A549 (cell line): Measurements from ENCODE around the gene ZNF213. TPM values are rescaled to one million over a fixed set of nuclear protein-coding genes. Genes with fewer than 3 reads are reported as not detected.
"Not testable (repeated sequence)": the region's sequence is repeated elsewhere in the genome, so short reads cannot be mapped to it uniquely, and the experiment has no call there.

Experiments
- ATAC-seq, 2 experiments: fragments of 200-7000 bp in 1 of 2; fragments of >200 bp in 1 of 2; cut with Nextera tagmentation in 1 of 2; cut with Tn5 transposase in 1 of 2; 3 replicates each; pipeline versions ENCODE4 v1.8.0 to v1.9.1; 2018 to 2020; ENCODE audit warnings: mild to moderate bottlenecking in 1 of 2, moderate library complexity in 1 of 2
- CTCF ChIA-PET: fragments of 300-600 bp; sonication (Branson Sonifier 250); formaldehyde crosslinking; extraction: SDS; loops from one replicate; lab custom pipeline; 2021; ENCODE audit warnings: antibody characterized with exemption, inconsistent platforms; lab: Yijun Ruan, JAX
- POLR2A ChIA-PET: fragments of 350-600 bp; formaldehyde crosslinking; extraction: SDS; loops from one replicate; lab custom pipeline; 2021; ENCODE audit warnings: antibody characterized with exemption, inconsistent platforms; lab: Yijun Ruan, JAX
- DNase-seq, 2 experiments: peaks; one replicate each; pipeline versions ENCODE4 v3.0.0 to v3.0.0-alpha.2; 2011 to 2016; ENCODE audit warnings: low read depth in 1 of 2, low spot score in 1 of 2
- FAIRE-seq: peaks from 2 replicates; lab custom pipeline; 2011; peaks lifted over from hg19 to GRCh38; lab: Jason Lieb, UNC
- H3K27ac ChIP-seq, 2 experiments: fragments of >200 bp; sonication (Bioruptor Twin); formaldehyde crosslinking; 3 replicates each; pipeline ENCODE4 v1.5.1; 2016 to 2017
- H3K4me1 ChIP-seq: fragments of >200 bp; sonication (Bioruptor Twin); formaldehyde crosslinking; 3 replicates; pipeline ENCODE4 v1.6.1; 2016
- H3K4me2 ChIP-seq: fragments of >200 bp; sonication (Bioruptor Twin); formaldehyde crosslinking; 3 replicates; pipeline ENCODE4 v1.6.1; 2016
- H3K4me3 ChIP-seq: fragments of >200 bp; sonication (Bioruptor Twin); formaldehyde crosslinking; 3 replicates; pipeline ENCODE4 v1.5.1; 2016
- H3K9me3 ChIP-seq: fragments of >200 bp; sonication (Bioruptor Twin); formaldehyde crosslinking; 3 replicates; pipeline ENCODE4 v1.6.1; 2016
- BHLHE40 ChIP-seq: IDR thresholded peaks from 2 replicates; pipeline ENCODE4 v1.6.1; 2012; ENCODE audit warnings: low read depth, low read length, inconsistent platforms
- CEBPB ChIP-seq, 2 experiments: fragments of >200 bp in 1 of 2; sonication (Bioruptor Twin) in 1 of 2; formaldehyde crosslinking in 1 of 2; IDR thresholded peaks; 2 replicates each; pipeline ENCODE4 v1.6.1; 2012 to 2016
- CHD2 ChIP-seq: fragments of 150-350 bp; IDR thresholded peaks from 2 replicates; pipeline ENCODE4 v1.6.1; 2014; ENCODE audit warnings: low read length; ENCODE audit not compliant: partially characterized antibody
- CHD4 ChIP-seq: fragments of 200-600 bp; sonication (generic); IDR thresholded peaks from 2 replicates; pipeline ENCODE4 v1.6.1; 2016; ENCODE audit warnings: antibody characterized with exemption, mild to moderate bottlenecking, borderline replicate concordance
- EP300 ChIP-seq, 2 experiments: fragments of >200 bp; sonication (Bioruptor Twin); formaldehyde crosslinking; IDR thresholded peaks; 2 replicates in 1 of 2; 3 replicates in 1 of 2; pipeline ENCODE4 v1.6.1; 2016 to 2017
- MAFK ChIP-seq: fragments of 450-650 bp; IDR thresholded peaks from 2 replicates; pipeline ENCODE4 v1.6.1; 2014; ENCODE audit not compliant: partially characterized antibody
- NFE2L2 ChIP-seq: fragments of 150-350 bp; conservative IDR thresholded peaks from 2 replicates; pipeline ENCODE4 v1.6.1; 2014; ENCODE audit warnings: low read length
- NPAS2 ChIP-seq: fragments of 250-450 bp; sonication (Bioruptor Pico); IDR thresholded peaks from 2 replicates; pipeline ENCODE4 v1.8.0; 2022; ENCODE audit warnings: mild to moderate bottlenecking, moderate library complexity, borderline replicate concordance
- POLR2AphosphoS2 ChIP-seq: conservative IDR thresholded peaks from 2 replicates; pipeline ENCODE4 v1.6.1; 2012; ENCODE audit warnings: low read length, improper control_type of control experiment, inconsistent platforms
- RAD21 ChIP-seq, 2 experiments: fragments of >200 bp in 1 of 2; sonication (Bioruptor Twin) in 1 of 2; formaldehyde crosslinking in 1 of 2; IDR thresholded peaks in 1 of 2; conservative IDR thresholded peaks in 1 of 2; 2 replicates in 1 of 2; 3 replicates in 1 of 2; pipeline ENCODE4 v1.6.1; 2012 to 2018; ENCODE audit warnings: inconsistent platforms in 1 of 2
- RFX5 ChIP-seq: fragments of 450-650 bp; IDR thresholded peaks from 2 replicates; pipeline ENCODE4 v1.7.1; 2014; ENCODE audit warnings: antibody characterized with exemption, mild to moderate bottlenecking, moderate library complexity
- SREBF2 ChIP-seq: fragments of 450-650 bp; IDR thresholded peaks from 2 replicates; pipeline ENCODE4 v1.6.1; 2014; ENCODE audit warnings: mild to moderate bottlenecking, moderate library complexity
- TFCP2L1 ChIP-seq: fragments of 250-450 bp; sonication (Bioruptor Pico); IDR thresholded peaks from 2 replicates; pipeline ENCODE4 v1.5.0; 2021; ENCODE audit warnings: mild to moderate bottlenecking
- ZC3H11A ChIP-seq: fragments of 450-650 bp; IDR thresholded peaks from 2 replicates; pipeline ENCODE4 v1.6.1; 2014; ENCODE audit warnings: antibody characterized with exemption, mild to moderate bottlenecking
- ZFP36 ChIP-seq: fragments of 450-650 bp; IDR thresholded peaks from 2 replicates; pipeline ENCODE4 v1.6.1; 2014; ENCODE audit warnings: borderline replicate concordance; ENCODE audit not compliant: partially characterized antibody
- WGBS: methylation state at CpG from one replicate; pipeline ENCODE4 v1.1.6; 2017; ENCODE audit errors: missing lambda C conversion rate; 5-methylcytosine and 5-hydroxymethylcytosine counted together
- polyA plus RNA-seq, 4 experiments: library from polyadenylated mRNA; depleted of rRNA in 3 of 4; stranded (reverse); fragments of >200 nt; fragmentation: RNase III in 1 of 4; extraction: RNeasy Plus Mini Kit Qiagen cat#74134 plus additional on column Dnase treatment in 1 of 4; gene quantifications; 2 replicates in 3 of 4; 3 replicates in 1 of 4; pipeline ENCODE4 v1.2.3, GENCODE V29; 2011 to 2017
- TF ChIP-seq, protein P1 (sequence below): IDR thresholded peaks from 2 replicates; pipeline ENCODE4 v1.6.1; 2012
- TF ChIP-seq, protein P2 (sequence below): IDR thresholded peaks from 2 replicates; pipeline ENCODE4 v1.6.1; 2012
- TF ChIP-seq, protein P3 (sequence below): fragments of >200 bp; sonication (Bioruptor Twin); formaldehyde crosslinking; IDR thresholded peaks from 3 replicates; pipeline ENCODE4 v1.5.1; 2016
- TF ChIP-seq, protein P4 (sequence below): fragments of 150-350 bp; IDR thresholded peaks from 2 replicates; pipeline ENCODE4 v1.6.1; 2014; ENCODE audit warnings: low read depth, mild to moderate bottlenecking, low read length
- TF ChIP-seq, protein P5 (sequence below): fragments of 250-450 bp; sonication (Bioruptor Pico); IDR thresholded peaks from 2 replicates; pipeline ENCODE4 v1.5.0; 2020; ENCODE audit warnings: low read depth, mild to moderate bottlenecking, moderate library complexity
- TF ChIP-seq, protein P6 (sequence below): fragments of 250-450 bp; sonication (Bioruptor Pico); IDR thresholded peaks from 2 replicates; pipeline ENCODE4 v1.5.0; 2021; ENCODE audit warnings: mild to moderate bottlenecking, moderate library complexity, borderline replicate concordance

Gene ZNF213
- polyA plus RNA-seq, 2 of the 4 experiments (the other 2 are of a cell fraction): 0.72 to 6.1 TPM

DNA sequence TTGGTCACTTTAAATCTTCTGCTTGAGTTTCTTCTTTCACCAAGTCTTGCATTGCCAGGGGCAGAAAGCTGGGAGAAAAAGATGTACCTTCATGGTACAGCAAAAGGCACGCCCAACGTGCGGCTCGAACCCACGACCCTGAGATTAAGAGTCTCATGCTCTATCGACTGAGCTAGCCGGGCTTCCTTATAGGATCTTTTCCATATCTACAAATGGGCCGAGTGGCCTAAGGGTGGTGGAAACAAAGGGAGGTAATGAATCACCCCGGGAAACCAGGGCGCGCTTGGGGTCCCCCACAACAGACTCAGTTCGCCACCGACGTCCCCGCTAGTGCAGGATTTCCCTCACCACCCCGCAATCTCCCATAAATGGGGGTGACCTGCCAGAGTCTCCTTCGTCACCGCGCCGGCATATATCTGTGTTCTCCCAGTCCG lies 45.6 kb downstream of the ZNF213 start:
- TF ChIP-seq, protein P1, sequence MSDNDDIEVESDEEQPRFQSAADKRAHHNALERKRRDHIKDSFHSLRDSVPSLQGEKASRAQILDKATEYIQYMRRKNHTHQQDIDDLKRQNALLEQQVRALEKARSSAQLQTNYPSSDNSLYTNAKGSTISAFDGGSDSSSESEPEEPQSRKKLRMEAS: 0 out of 2 replicates have a peak, but pooled peaks have one; percentile 13
- TF ChIP-seq SREBF2: peak; percentile 49
- no peak for TF ChIP-seq RAD21 (conservative IDR thresholded peaks at IDR 0.05 in 1 of 2, IDR thresholded peaks at IDR 0.05 in 1 of 2)
- TF ChIP-seq ZC3H11A: no peak
- Histone ChIP-seq H3K4me3 (no peak overlapping the region), H3K27ac (no peak overlapping the region), H3K4me2 (peak overlapping the region; percentile 18; the same call in 1 of the 3 replicates), H3K9me3 (no peaks in the 10 kb centered on the region), H3K4me1 (peaks cover 4% of the 10 kb centered on the region; the same call in 1 of the 3 replicates)
- DNase-seq: peak in 1 of 2 experiments; percentile 76
- no peak for FAIRE-seq
- WGBS: 39% methylated on average over 21 of the region's 21 CpGs
- peak in 1 of 2 experiments; percentile 9; a peak in 2 of 6 replicates for ATAC-seq
- ChIA-PET POLR2A (interaction anchor here (1.3 kb wide), 1 partner anchor 22 kb away, joined by 7 read pairs; no protein-coding TSS in a partner anchor), CTCF (interaction anchor here (1.6 to 3.3 kb wide), 5 partner anchors 12 to 51 kb away, joined by 4 to 13 read pairs (median 10); no protein-coding TSS in a partner anchor)

DNA sequence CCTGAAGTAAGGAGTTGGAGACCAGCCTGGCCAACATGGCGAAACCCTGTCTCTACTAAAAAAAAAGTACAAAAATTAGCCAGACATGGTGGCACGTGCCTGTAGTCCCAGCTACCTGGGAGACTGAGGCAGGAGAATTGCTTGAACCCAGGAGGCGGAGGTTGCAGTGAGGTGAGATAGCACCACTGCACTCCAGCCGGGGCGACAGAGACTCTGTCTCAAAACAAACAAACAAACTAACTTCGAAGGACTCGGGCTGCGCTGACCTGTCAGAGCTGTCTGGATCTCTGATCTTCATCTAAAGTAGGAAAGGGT lies 47.4 kb downstream of the ZNF213 start:
- WGBS: 19% methylated on average over 8 of the region's 8 CpGs
- not testable (repeated sequence) for H3K4me1 ChIP-seq, FAIRE-seq, H3K9me3 ChIP-seq, DNase-seq, H3K27ac ChIP-seq, H3K4me2 ChIP-seq
- H3K4me3 ChIP-seq: peak overlapping the region; percentile 66; the same call in 1 of the 3 replicates
- POLR2A ChIA-PET: interaction anchor here (1.0 to 1.2 kb wide), 3 partner anchors 10 to 275 kb away, joined by 3 to 7 read pairs (median 4); no protein-coding TSS in a partner anchor
- CTCF ChIA-PET: interaction anchor here (0.7 to 4.2 kb wide), 14 partner anchors 8 to 318 kb away, joined by 3 to 22 read pairs (median 4); partner anchors contain the start of genes CLUAP1 and ZNF213
- peak in 1 of 2 experiments; percentile 1; a peak in 2 of 6 replicates for ATAC-seq

DNA sequence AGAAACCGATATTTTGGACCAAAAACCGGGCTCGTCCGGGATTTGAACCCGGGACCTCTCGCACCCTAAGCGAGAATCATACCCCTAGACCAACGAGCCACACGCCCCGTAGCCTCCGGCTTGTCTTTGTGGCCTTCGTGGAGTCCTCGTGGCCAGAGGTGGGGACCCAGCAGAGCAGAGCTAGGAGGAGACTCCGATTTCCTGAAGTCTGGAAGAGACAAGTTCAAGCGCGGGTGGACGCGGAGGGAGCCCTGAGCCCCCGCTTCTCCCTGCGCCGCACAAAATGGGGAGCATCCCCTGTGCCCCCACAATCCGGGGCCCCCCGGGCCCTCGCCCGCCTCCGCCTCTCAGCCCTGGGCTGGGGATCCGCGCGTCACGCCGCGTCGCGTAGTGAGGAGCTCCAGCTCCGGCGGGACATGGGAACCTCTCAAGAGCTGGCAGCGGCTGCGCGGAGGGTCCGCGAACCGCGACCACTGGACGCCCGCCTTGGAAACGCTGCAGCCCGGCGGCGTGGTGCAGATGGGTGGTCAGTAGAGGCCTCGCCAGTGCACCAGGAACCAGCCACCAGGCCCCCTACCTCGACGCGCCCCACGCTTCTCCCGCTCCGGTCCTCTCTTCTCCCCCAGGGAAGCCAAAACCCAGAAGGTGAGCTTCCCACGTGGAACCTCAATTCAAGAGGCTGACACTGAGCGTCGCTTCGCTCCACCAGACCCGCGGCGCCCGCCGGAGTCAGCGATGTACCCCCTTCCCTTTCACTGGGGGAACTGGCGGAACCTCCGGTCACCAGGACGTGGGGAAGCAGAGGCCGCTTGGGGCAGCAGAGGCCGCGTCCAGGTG lies 48.0 kb downstream of the ZNF213 start:
- ChIA-PET CTCF (interaction anchor here (0.6 to 4.2 kb wide), 20 partner anchors 9 to 318 kb away, joined by 3 to 22 read pairs (median 4); partner anchors contain the start of genes CLUAP1 and ZNF213), POLR2A (interaction anchor here (0.9 to 1.2 kb wide), 4 partner anchors 9 to 275 kb away, joined by 3 to 7 read pairs (median 4); no protein-coding TSS in a partner anchor)
- FAIRE-seq (no peak), ATAC-seq (peak; percentile 69 to 73), DNase-seq (peak; percentile 67 to 88)
- peak overlapping the region; percentile 66 for H3K4me3 ChIP-seq
- H3K4me2 ChIP-seq: peak overlapping the region; percentile 90
- no peaks in the 10 kb centered on the region for H3K9me3 ChIP-seq
- peak overlapping the region; percentile 65 to 80 for H3K27ac ChIP-seq
- peaks cover 4% of the 10 kb centered on the region; the same call in 1 of the 3 replicates for H3K4me1 ChIP-seq
- WGBS: 1% methylated on average over 50 of the region's 72 CpGs
- TF ChIP-seq RAD21 (conservative IDR thresholded peaks at IDR 0.05 in 1 of 2, IDR thresholded peaks at IDR 0.05 in 1 of 2) (peak; percentile 23 to 43; a peak in 4 of 5 replicates), TFCP2L1 (CRISPR knock-in tag) (no peak), RFX5 (no peak), EP300 (IDR thresholded peaks at IDR 0.05) (no peak), CHD2 (no peak), BHLHE40 (no peak), CHD4 (no peak), MAFK (no peak), NPAS2 (CRISPR knock-in tag) (no peak), POLR2AphosphoS2 (no peak), ZC3H11A (no peak), ZFP36 (no peak), CEBPB (IDR thresholded peaks at IDR 0.05) (0 out of 4 replicates have a peak, but pooled peaks of 1 of the 2 experiments have one; percentile 31), NFE2L2 (no peak)
- TF ChIP-seq, protein P2, sequence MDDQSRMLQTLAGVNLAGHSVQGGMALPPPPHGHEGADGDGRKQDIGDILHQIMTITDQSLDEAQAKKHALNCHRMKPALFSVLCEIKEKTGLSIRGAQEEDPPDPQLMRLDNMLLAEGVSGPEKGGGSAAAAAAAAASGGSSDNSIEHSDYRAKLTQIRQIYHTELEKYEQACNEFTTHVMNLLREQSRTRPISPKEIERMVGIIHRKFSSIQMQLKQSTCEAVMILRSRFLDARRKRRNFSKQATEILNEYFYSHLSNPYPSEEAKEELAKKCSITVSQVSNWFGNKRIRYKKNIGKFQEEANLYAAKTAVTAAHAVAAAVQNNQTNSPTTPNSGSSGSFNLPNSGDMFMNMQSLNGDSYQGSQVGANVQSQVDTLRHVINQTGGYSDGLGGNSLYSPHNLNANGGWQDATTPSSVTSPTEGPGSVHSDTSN: no peak
- TF ChIP-seq, protein P3, sequence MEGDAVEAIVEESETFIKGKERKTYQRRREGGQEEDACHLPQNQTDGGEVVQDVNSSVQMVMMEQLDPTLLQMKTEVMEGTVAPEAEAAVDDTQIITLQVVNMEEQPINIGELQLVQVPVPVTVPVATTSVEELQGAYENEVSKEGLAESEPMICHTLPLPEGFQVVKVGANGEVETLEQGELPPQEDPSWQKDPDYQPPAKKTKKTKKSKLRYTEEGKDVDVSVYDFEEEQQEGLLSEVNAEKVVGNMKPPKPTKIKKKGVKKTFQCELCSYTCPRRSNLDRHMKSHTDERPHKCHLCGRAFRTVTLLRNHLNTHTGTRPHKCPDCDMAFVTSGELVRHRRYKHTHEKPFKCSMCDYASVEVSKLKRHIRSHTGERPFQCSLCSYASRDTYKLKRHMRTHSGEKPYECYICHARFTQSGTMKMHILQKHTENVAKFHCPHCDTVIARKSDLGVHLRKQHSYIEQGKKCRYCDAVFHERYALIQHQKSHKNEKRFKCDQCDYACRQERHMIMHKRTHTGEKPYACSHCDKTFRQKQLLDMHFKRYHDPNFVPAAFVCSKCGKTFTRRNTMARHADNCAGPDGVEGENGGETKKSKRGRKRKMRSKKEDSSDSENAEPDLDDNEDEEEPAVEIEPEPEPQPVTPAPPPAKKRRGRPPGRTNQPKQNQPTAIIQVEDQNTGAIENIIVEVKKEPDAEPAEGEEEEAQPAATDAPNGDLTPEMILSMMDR: no peak; the same call in 2 of the 3 replicates
- TF ChIP-seq, protein P4, sequence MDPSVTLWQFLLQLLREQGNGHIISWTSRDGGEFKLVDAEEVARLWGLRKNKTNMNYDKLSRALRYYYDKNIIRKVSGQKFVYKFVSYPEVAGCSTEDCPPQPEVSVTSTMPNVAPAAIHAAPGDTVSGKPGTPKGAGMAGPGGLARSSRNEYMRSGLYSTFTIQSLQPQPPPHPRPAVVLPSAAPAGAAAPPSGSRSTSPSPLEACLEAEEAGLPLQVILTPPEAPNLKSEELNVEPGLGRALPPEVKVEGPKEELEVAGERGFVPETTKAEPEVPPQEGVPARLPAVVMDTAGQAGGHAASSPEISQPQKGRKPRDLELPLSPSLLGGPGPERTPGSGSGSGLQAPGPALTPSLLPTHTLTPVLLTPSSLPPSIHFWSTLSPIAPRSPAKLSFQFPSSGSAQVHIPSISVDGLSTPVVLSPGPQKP: no peak
- TF ChIP-seq, protein P5, sequence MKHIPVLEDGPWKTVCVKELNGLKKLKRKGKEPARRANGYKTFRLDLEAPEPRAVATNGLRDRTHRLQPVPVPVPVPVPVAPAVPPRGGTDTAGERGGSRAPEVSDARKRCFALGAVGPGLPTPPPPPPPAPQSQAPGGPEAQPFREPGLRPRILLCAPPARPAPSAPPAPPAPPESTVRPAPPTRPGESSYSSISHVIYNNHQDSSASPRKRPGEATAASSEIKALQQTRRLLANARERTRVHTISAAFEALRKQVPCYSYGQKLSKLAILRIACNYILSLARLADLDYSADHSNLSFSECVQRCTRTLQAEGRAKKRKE: no peak; the same call in 1 of the 2 replicates
- TF ChIP-seq, protein P1: peak; percentile 52; the same call in 1 of the 2 replicates
- TF ChIP-seq, protein P6, sequence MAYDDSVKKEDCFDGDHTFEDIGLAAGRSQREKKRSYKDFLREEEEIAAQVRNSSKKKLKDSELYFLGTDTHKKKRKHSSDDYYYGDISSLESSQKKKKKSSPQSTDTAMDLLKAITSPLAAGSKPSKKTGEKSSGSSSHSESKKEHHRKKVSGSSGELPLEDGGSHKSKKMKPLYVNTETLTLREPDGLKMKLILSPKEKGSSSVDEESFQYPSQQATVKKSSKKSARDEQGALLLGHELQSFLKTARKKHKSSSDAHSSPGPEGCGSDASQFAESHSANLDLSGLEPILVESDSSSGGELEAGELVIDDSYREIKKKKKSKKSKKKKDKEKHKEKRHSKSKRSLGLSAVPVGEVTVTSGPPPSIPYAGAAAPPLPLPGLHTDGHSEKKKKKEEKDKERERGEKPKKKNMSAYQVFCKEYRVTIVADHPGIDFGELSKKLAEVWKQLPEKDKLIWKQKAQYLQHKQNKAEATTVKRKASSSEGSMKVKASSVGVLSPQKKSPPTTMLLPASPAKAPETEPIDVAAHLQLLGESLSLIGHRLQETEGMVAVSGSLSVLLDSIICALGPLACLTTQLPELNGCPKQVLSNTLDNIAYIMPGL: peak; percentile 94; the same call in 1 of the 2 replicates
